ENCODE results near the gene RNF208. TPM values are rescaled to one million over a fixed set of nuclear protein-coding genes. Genes with fewer than 3 reads are reported as not detected.

RNF208 gene
- polyA plus RNA-seq, 1 donor from 2014 or later, result not detected

GRCh38 chr9:137182836-137183235 lies 39.2 kb downstream of the RNF208 start:
- Mint-ChIP-seq H3K9me3 (no peaks in the 10 kb centered on the region), H3K36me3 (peaks cover 2% of the 10 kb centered on the region), H3K27ac (no peak overlapping the region), H3K4me3 (no peak overlapping the region), H3K27me3 (no peaks in the 10 kb centered on the region), H3K4me1 (peaks cover 0 to 14% (median 10%) of the 10 kb centered on the region in 3 donors)

DNA sequence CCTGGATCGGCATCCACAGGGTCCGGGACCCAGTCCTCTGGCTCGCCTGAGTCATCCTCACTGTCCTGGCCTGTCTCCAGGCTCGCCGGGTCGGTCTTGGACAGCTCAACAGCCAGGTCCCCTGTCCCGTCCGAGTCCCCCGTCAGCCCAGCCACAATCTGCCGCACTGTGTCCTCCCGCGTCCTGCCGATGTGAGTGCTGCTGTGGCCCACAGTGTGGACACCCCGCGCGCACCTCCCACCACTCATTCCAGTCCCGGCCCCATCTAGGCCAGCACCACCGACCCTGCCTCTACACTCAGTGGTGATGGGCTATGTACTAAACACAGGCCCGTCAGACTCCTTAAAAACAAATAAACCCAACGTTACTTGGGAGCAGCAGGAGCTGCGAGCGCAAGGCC lies 40.4 kb downstream of the RNF208 start:
- Mint-ChIP-seq H3K27ac (no peak overlapping the region), H3K36me3 (peaks cover 2% of the 10 kb centered on the region), H3K4me3 (peak overlapping the region in 1 of 4 donors; percentile 3), H3K9me3 (no peaks in the 10 kb centered on the region), H3K27me3 (no peaks in the 10 kb centered on the region), H3K4me1 (peaks cover 0 to 4% (median 0%) of the 10 kb centered on the region in 3 donors)

DNA sequence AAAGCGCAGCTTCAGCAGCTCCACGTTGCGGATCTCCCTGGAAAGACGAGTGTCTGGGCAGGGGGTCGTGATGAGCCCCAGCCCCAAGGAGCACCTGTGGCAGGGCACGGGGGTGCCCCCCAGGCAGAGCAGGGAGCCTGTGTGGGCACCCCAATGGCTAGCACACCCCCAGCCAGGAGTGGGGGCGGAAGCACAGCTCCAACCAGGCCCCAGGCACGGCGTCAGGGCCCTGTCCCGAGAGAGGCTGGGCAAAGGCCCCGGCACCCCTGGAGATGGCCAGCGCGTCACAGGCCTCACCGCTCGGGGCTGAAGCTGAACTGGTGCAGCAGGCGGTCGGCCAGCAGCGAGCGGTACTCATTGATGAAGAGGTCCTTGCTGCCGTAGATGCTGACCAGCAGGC lies 41.5 kb downstream of the RNF208 start:
- Mint-ChIP-seq H3K4me3 (no peak overlapping the region), H3K27ac (no peak overlapping the region), H3K36me3 (peaks cover 2% of the 10 kb centered on the region), H3K9me3 (no peaks in the 10 kb centered on the region), H3K4me1 (peaks cover 0 to 3% (median 0%) of the 10 kb centered on the region in 3 donors), H3K27me3 (no peaks in the 10 kb centered on the region)

- Mint-ChIP-seq H3K4me3 (no peak overlapping the region), H3K36me3 (peaks cover 2% of the 10 kb centered on the region), H3K27me3 (no peaks in the 10 kb centered on the region), H3K27ac (no peak overlapping the region), H3K4me1 (peaks cover 0 to 3% (median 0%) of the 10 kb centered on the region in 3 donors), H3K9me3 (no peaks in the 10 kb centered on the region)
Observed at GRCh38 chr9:137179761-137180160, 42.3 kb downstream of the RNF208 start.

GRCh38 chr9:137178939-137179630 lies 43.0 kb downstream of the RNF208 start:
- H3K36me3 Mint-ChIP-seq, result peaks cover 2% of the 10 kb centered on the region
- H3K9me3 Mint-ChIP-seq, result no peaks in the 10 kb centered on the region
- peak overlapping the region in 1 of 3 donors; percentile 12 for H3K27ac Mint-ChIP-seq
- H3K4me3 Mint-ChIP-seq, result no peak overlapping the region
- no peaks in the 10 kb centered on the region for H3K27me3 Mint-ChIP-seq
- peaks cover 0 to 3% (median 0%) of the 10 kb centered on the region in 3 donors for H3K4me1 Mint-ChIP-seq

- Mint-ChIP-seq H3K9me3 (no peaks in the 10 kb centered on the region), H3K27ac (peak overlapping the region in 2 of 3 donors; percentile 12 to 35), H3K4me3 (no peak overlapping the region), H3K4me1 (peaks cover 0 to 3% (median 0%) of the 10 kb centered on the region in 3 donors), H3K27me3 (no peaks in the 10 kb centered on the region), H3K36me3 (no peaks in the 10 kb centered on the region)
Observed at GRCh38 chr9:137178201-137178938, 43.7 kb downstream of the RNF208 start.

GRCh38 chr9:137176302-137177182 lies 45.5 kb downstream of the RNF208 start:
- Mint-ChIP-seq H3K9me3 (no peaks in the 10 kb centered on the region), H3K4me3 (peak overlapping the region in 1 of 4 donors; percentile 70), H3K27ac (peak overlapping the region in 2 of 3 donors; percentile 46 to 73)

DNA sequence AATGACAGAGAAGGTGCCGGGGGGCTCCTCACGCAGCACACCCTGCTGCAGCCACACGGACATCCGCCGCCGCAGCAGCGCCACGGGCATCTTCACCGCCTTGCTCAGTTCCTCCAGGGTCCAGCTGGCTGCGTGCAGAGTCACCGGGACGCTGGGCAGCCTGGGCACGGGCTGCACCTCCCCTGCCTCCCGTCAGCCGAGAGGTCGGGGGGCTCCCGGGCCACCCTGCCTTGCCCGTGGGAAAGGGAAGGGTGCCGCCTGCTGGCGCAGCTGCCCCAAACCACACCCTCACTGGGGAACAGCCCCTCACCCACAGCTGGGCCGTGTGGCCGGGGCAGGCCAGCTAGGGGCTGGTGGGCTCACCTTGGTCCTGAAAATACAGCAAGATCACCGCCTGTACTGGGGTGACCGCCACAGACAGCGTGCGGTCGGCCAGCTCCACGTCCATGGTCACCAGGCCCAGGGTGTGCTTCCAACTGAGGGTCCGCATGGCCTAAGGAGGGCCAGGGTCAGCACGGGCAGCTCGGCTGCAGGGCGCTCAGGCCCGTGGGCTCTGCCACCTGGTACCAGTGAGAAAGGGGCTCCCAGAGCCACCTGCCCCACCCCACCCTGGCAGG lies 46.6 kb downstream of the RNF208 start:
- Mint-ChIP-seq H3K4me3 (no peak overlapping the region), H3K9me3 (no peaks in the 10 kb centered on the region), H3K4me1 (peaks cover 0 to 3% (median 0%) of the 10 kb centered on the region in 3 donors), H3K27me3 (peaks cover 4% of the 10 kb centered on the region), H3K36me3 (no peaks in the 10 kb centered on the region), H3K27ac (no peak overlapping the region)

More at GRCh38 chr9:137176302-137177182, 45.5 kb downstream of the RNF208 start:
- no peaks in the 10 kb centered on the region for H3K36me3 Mint-ChIP-seq
- peaks cover 1% of the 10 kb centered on the region for H3K27me3 Mint-ChIP-seq
- H3K4me1 Mint-ChIP-seq, result peaks cover 0 to 3% (median 0%) of the 10 kb centered on the region in 3 donors

DNA sequence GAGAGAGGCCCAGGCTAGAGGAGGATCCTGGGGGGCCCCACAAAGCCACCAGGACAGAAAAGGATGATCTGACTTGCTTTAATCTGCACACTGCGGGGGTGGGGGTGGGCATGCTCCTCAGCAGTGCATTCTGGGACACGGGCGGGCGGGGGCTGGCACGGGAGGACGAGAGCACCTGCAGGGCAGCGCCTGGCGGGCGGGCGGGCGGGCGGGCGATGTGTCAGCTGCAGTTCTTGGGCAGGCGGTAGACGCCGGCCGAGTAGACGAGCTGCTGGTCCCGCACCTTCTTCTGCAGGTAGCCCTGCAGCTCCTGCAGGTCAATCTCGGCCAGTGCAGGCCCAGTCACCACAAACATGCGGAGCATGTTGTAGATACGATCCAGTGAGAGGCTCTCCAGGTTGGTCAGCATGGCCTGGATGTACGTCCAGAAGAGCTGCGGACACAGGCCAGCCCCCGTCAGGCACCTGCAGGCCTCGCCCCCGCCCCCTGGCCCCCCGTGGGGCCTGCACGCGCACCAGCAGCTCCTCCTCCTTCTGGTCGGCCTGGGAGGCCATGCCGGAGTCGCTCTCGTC lies 47.2 kb downstream of the RNF208 start:
- no peak overlapping the region for H3K4me3 Mint-ChIP-seq

DNA sequence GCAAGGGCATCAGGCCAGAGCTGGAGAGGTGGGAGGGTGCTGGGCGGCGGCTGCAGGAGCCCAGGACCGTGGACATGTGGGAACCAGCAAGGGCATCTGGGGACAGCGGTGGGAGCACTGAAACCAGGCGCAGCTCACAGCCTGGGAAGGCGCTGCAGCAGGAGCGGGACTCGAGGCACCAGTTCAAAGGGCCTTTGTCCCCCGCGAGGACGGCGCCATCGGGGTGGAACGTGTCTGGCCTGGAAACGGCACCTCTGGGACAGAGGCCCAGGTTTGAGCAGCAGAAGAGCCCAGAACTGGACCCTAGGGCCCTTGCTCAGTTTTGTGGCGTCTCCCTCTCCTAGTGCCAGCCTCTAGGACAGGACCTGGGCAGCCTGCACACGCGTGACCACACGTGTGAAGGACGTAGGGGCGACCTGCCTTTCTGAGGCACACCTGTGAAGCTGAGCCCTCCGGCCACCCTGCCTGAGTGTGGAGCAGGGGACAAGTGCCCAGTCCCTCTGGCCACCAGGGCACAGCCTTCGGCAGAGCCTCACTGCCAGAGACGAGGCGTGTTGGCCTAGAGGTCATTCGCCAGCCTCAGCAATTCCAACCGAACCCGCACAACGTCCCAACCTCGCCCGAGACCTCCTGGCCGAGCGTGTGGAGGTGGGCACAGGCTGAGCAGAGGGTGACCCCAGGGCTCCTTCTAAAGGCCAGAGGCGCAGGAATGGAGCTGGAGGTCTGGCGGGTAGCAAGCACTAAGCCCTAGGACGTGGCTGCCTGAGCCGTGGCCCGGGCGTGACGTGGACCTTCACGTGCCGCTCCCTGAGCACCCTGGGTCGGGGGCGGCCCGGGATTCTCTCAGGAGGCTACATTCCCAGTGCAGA lies 48.0 kb downstream of the RNF208 start:
- peak overlapping the region in 2 of 3 donors; percentile 45 to 50 for H3K27ac Mint-ChIP-seq
- H3K4me3 Mint-ChIP-seq, result no peak overlapping the region
- H3K36me3 Mint-ChIP-seq, result no peaks in the 10 kb centered on the region
- no peaks in the 10 kb centered on the region for H3K9me3 Mint-ChIP-seq
- peaks cover 0 to 3% (median 0%) of the 10 kb centered on the region in 3 donors for H3K4me1 Mint-ChIP-seq
- H3K27me3 Mint-ChIP-seq, result peaks cover 9% of the 10 kb centered on the region

More for the DNA sequence above, 47.2 kb downstream of the RNF208 start:
- H3K4me1 Mint-ChIP-seq, result peaks cover 0 to 3% (median 0%) of the 10 kb centered on the region in 3 donors
- no peaks in the 10 kb centered on the region for H3K36me3 Mint-ChIP-seq
- no peaks in the 10 kb centered on the region for H3K9me3 Mint-ChIP-seq
- H3K27me3 Mint-ChIP-seq, result peaks cover 9% of the 10 kb centered on the region
- no peak overlapping the region for H3K27ac Mint-ChIP-seq

- H3K9me3 Mint-ChIP-seq, result no peaks in the 10 kb centered on the region
- H3K4me1 Mint-ChIP-seq, result peaks cover 0 to 3% (median 0%) of the 10 kb centered on the region in 3 donors
- H3K36me3 Mint-ChIP-seq, result no peaks in the 10 kb centered on the region
- peak overlapping the region in 1 of 4 donors; percentile 65 for H3K4me3 Mint-ChIP-seq
- H3K27me3 Mint-ChIP-seq, result peaks cover 12% of the 10 kb centered on the region
- H3K27ac Mint-ChIP-seq, result peak overlapping the region in 2 of 3 donors; percentile 43 to 45
Observed at GRCh38 chr9:137172901-137173795, 48.9 kb downstream of the RNF208 start.

GRCh38 chr9:137171149-137171900 lies 50.7 kb downstream of the RNF208 start:
- Mint-ChIP-seq H3K9me3 (no peaks in the 10 kb centered on the region), H3K36me3 (no peaks in the 10 kb centered on the region), H3K4me3 (no peak overlapping the region), H3K27me3 (peaks cover 19% of the 10 kb centered on the region), H3K4me1 (peaks cover 0 to 2% (median 0%) of the 10 kb centered on the region in 3 donors), H3K27ac (peak overlapping the region in 1 of 3 donors; percentile 28)
